IPS DF 6.9 (cell line): ENCODE data around the gene ATP13A2.
"Not testable (repeated sequence)": the region's sequence is repeated elsewhere in the genome, so short reads cannot be mapped to it uniquely, and the experiment has no call there.

Experiments
- DNase-seq: peaks from one replicate; pipeline ENCODE4 v3.0.0-alpha.2; 2013; ENCODE audit warnings: low read depth, low spot score
- H3K27ac ChIP-seq: one replicate; pipeline ENCODE4 v1.5.1; 2013; ENCODE audit warnings: low read length, control low read depth
- H3K27me3 ChIP-seq: 2 replicates; pipeline ENCODE4 v1.6.1; 2013; ENCODE audit warnings: mild to moderate bottlenecking, low read length; ENCODE audit not compliant: control insufficient read depth, insufficient read depth
- H3K36me3 ChIP-seq: 2 replicates; pipeline ENCODE4 v1.6.1; 2013; ENCODE audit warnings: low read length; ENCODE audit not compliant: control insufficient read depth, insufficient read depth
- H3K4me1 ChIP-seq: 2 replicates; pipeline ENCODE4 v1.6.1; 2013; ENCODE audit warnings: low read length; ENCODE audit not compliant: control insufficient read depth, insufficient read depth
- H3K4me3 ChIP-seq: 2 replicates; pipeline ENCODE4 v1.5.1; 2013; ENCODE audit warnings: mild to moderate bottlenecking, low read length
- H3K9me3 ChIP-seq: 2 replicates; pipeline ENCODE4 v1.6.1; 2013; ENCODE audit warnings: low read length, inconsistent platforms; ENCODE audit not compliant: control insufficient read depth, insufficient read depth
- WGBS: extraction: QIAGEN DNeasy Blood & Tissue Kit; methylation state at CpG from one replicate; pipeline ENCODE4 v1.1.7; 2013; ENCODE audit warnings: mixed read lengths, missing lambda C conversion rate; ENCODE audit not compliant: insufficient read length, insufficient coverage; 5-methylcytosine and 5-hydroxymethylcytosine counted together

The ATP13A2 gene

GRCh38 chr1:16961297-16962133, 50.2 kb downstream of the ATP13A2 start:
- no peak for DNase-seq
- Histone ChIP-seq H3K27ac (no peak overlapping the region), H3K9me3 (no peaks in the 10 kb centered on the region), H3K36me3 (peaks cover 22% of the 10 kb centered on the region), H3K4me1 (no peaks in the 10 kb centered on the region), H3K27me3 (no peaks in the 10 kb centered on the region), H3K4me3 (no peak overlapping the region; the same call in 1 of the 2 replicates)
- no CpG with 5 or more reads among the region's 14 CpGs for WGBS

- Histone ChIP-seq H3K27me3 (no peaks in the 10 kb centered on the region), H3K36me3 (peaks cover 19% of the 10 kb centered on the region), H3K4me3 (peak overlapping the region; percentile 42; the same call in 1 of the 2 replicates), H3K27ac (no peak overlapping the region), H3K4me1 (no peaks in the 10 kb centered on the region), H3K9me3 (no peaks in the 10 kb centered on the region)
- WGBS, result no CpG with 5 or more reads among the region's 57 CpGs
- DNase-seq, result peak; percentile 74
These were observed 51.0 kb downstream of the ATP13A2 start for GRCh38 chr1:16960560-16961296.

DNA sequence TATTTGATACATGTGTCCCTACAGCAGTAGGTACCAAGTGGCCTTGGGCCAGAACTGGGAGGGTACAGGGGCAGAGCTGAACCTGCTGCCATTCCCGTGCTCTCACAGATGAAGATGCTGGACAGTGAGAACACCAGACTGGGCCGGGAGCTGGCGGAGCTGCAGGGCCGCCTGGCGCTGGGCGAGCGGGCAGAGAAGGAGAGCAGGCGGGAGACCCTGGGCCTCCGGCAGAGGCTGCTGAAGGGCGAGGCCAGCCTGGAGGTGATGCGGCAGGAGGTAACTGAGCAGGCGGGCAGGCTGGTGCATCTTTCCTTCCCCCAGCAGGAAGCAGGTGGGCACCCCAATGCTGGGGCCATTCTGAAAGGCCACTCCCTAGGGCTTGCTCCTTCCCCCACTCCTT, 53.3 kb downstream of the ATP13A2 start:
- H3K9me3 ChIP-seq, result no peaks in the 10 kb centered on the region
- no peak overlapping the region for H3K4me3 ChIP-seq
- peaks cover 27% of the 10 kb centered on the region for H3K36me3 ChIP-seq
- no peak for DNase-seq
- H3K27me3 ChIP-seq, result no peaks in the 10 kb centered on the region
- H3K27ac ChIP-seq, result no peak overlapping the region
- H3K4me1 ChIP-seq, result no peaks in the 10 kb centered on the region
- no CpG with 5 or more reads among the region's 12 CpGs for WGBS

DNA sequence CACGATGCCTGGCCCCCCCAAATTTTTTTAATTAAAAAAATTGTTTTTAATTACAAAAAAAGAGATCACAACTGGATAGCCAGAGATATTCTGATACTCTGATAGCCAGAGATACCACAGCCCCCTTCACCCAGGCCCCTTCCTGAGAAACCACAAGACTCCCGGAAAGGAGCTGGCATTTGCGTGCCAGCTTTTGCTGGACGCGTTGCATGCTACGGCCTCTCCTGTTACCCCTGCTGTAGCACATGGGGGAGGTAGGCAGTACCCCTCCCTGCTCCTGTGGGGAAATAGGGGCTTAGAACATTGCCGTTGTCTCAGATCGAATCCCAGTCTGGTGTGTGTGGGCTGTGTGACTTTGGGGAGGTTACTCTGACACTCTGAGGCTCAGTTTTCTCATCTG, 54.0 kb downstream of the ATP13A2 start:
- H3K4me3 ChIP-seq, result no peak overlapping the region
- H3K27ac ChIP-seq, result no peak overlapping the region
- H3K9me3 ChIP-seq, result no peaks in the 10 kb centered on the region
- no peak for DNase-seq
- no peaks in the 10 kb centered on the region for H3K27me3 ChIP-seq
- peaks cover 27% of the 10 kb centered on the region for H3K36me3 ChIP-seq
- no peaks in the 10 kb centered on the region for H3K4me1 ChIP-seq
- WGBS, result no CpG with 5 or more reads among the region's 8 CpGs

DNA sequence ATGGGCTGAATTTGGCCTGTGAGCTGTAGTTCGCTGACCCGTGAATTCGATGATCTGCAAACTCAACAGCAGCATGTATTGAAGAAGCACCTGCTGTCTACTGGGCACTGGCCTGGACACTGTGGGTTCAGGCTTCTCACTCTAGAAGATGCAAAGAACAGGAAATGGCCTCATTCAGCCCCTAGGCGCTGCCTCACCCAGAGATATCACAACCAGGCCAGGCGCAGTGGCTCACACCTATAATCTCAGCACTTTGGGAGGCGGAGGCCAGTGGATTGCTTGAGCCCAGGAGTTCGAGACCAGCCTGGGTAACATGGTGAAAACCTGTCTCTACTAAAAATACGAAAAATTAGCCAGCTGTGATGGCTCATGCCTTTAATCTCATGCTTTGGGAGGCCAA, 55.0 kb downstream of the ATP13A2 start:
- H3K27ac ChIP-seq, result no peak overlapping the region
- DNase-seq, result no peak
- no peaks in the 10 kb centered on the region for H3K27me3 ChIP-seq
- H3K9me3 ChIP-seq, result no peaks in the 10 kb centered on the region
- no peaks in the 10 kb centered on the region for H3K4me1 ChIP-seq
- no peak overlapping the region for H3K4me3 ChIP-seq
- H3K36me3 ChIP-seq, result peaks cover 27% of the 10 kb centered on the region
- WGBS, result no CpG with 5 or more reads among the region's 8 CpGs

DNA sequence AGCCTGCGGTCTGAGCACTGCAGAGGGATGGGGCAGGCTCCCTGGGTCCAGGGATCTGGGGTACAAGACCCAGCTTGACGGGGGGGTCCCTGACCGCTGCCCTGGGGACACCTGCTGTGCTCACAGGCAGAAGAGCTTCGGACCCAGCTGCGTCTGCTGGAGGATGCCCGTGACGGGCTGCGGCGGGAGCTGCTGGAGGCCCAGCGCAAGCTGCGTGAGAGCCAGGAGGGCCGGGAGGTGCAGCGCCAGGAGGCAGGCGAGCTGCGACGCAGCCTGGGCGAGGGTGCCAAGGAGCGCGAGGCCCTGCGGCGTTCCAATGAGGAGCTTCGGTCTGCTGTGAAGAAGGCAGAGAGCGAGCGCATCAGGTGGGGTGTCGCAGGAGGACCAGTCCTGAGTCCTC, 56.5 kb downstream of the ATP13A2 start:
- Histone ChIP-seq H3K27me3 (no peaks in the 10 kb centered on the region), H3K27ac (no peak overlapping the region), H3K36me3 (peaks cover 27% of the 10 kb centered on the region), H3K4me1 (no peaks in the 10 kb centered on the region), H3K9me3 (no peaks in the 10 kb centered on the region), H3K4me3 (no peak overlapping the region)
- no CpG with 5 or more reads among the region's 25 CpGs for WGBS
- DNase-seq, result no peak

- Histone ChIP-seq H3K4me3 (no peak overlapping the region), H3K36me3 (peaks cover 27% of the 10 kb centered on the region), H3K27ac (no peak overlapping the region), H3K27me3 (no peaks in the 10 kb centered on the region), H3K9me3 (no peaks in the 10 kb centered on the region), H3K4me1 (no peaks in the 10 kb centered on the region)
- no CpG with 5 or more reads among the region's 18 CpGs for WGBS
- DNase-seq, result no peak
These were observed 57.1 kb downstream of the ATP13A2 start for GRCh38 chr1:16954579-16954978.

- not testable (repeated sequence) for H3K4me1 ChIP-seq, H3K27ac ChIP-seq, DNase-seq, H3K9me3 ChIP-seq, H3K27me3 ChIP-seq, H3K4me3 ChIP-seq
- peaks cover 29% of the 10 kb centered on the region for H3K36me3 ChIP-seq
- no CpG with 5 or more reads among the region's 4 CpGs for WGBS
These were observed 59.4 kb downstream of the ATP13A2 start for GRCh38 chr1:16952376-16952775.

- not testable (repeated sequence) for H3K27ac ChIP-seq, DNase-seq, H3K4me1 ChIP-seq, H3K4me3 ChIP-seq, H3K9me3 ChIP-seq, H3K27me3 ChIP-seq
- WGBS, result no CpG with 5 or more reads among the region's 7 CpGs
- H3K36me3 ChIP-seq, result peaks cover 10% of the 10 kb centered on the region; the same call in 1 of the 2 replicates
These were observed 62.7 kb downstream of the ATP13A2 start for GRCh38 chr1:16949026-16949425.

DNA sequence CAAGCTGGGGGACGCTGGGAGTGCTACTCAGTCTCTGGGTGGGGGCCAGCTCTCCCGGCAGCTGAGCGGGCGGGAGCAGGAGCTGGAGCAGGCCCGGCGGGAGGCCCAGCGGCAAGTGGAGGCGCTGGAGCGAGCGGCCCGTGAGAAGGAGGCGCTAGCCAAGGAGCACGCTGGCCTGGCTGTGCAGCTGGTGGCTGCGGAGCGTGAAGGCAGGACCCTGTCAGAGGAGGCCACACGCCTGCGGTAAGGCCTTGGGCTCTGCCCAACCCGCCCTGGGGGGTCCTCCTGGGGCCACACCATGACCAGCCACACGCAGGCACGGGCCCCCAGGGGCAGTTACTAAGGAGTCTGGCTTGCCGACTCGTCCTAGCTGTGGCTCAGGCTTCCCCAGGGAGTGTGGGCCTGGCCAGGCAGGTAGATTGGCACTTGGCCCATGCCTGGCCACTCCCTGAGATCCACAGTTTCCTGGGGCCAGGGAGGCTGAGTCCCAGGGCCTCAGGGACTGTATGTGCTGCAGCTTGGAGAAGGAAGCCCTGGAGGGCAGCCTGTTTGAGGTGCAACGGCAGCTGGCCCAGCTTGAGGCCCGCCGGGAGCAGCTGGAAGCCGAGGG, 63.3 kb downstream of the ATP13A2 start:
- not testable (repeated sequence) for H3K27me3 ChIP-seq, DNase-seq, H3K9me3 ChIP-seq, H3K4me1 ChIP-seq, H3K27ac ChIP-seq, H3K4me3 ChIP-seq
- WGBS, result no CpG with 5 or more reads among the region's 26 CpGs
- peaks cover 13% of the 10 kb centered on the region; the same call in 1 of the 2 replicates for H3K36me3 ChIP-seq
